NOMO-1 treated with dmso at 0.1 percent for 144 hours (cell line): Measurements from ENCODE around the gene SLC24A4.
"Not testable (repeated sequence)": the region's sequence is repeated elsewhere in the genome, so short reads cannot be mapped to it uniquely, and the experiment has no call there.

Experiments used
- DNase-seq: peaks from one replicate; lab custom pipeline; 2025; ENCODE audit not compliant: unreplicated experiment; lab: John Stamatoyannopoulos, UW

The SLC24A4 gene

GRCh38 chr14:92401561-92401960, 78.6 kb downstream of the SLC24A4 start:
- no peak for DNase-seq

GRCh38 chr14:92402500-92402899, 79.5 kb downstream of the SLC24A4 start:
- not testable (repeated sequence) for DNase-seq

GRCh38 chr14:92404018-92404417, 81.1 kb downstream of the SLC24A4 start:
- DNase-seq = no peak

GRCh38 chr14:92404421-92404820, 81.5 kb downstream of the SLC24A4 start:
- DNase-seq = no peak

GRCh38 chr14:92404938-92405337, 82.0 kb downstream of the SLC24A4 start:
- DNase-seq = no peak

- DNase-seq = peak; percentile 70
Measured at GRCh38 chr14:92407410-92407809, 84.4 kb downstream of the SLC24A4 start.

GRCh38 chr14:92409043-92409442, 86.1 kb downstream of the SLC24A4 start:
- no peak for DNase-seq

- DNase-seq = no peak
Measured at GRCh38 chr14:92411135-92411534, 88.2 kb downstream of the SLC24A4 start.

- no peak for DNase-seq
Measured at GRCh38 chr14:92411941-92412340, 89.0 kb downstream of the SLC24A4 start.

- no peak for DNase-seq
Measured at GRCh38 chr14:92412912-92413311, 89.9 kb downstream of the SLC24A4 start.

GRCh38 chr14:92413379-92413778, 90.4 kb downstream of the SLC24A4 start:
- DNase-seq = no peak

- DNase-seq = peak; percentile 27
Measured at GRCh38 chr14:92414690-92415445, 91.9 kb downstream of the SLC24A4 start.

GRCh38 chr14:92415969-92416368, 93.0 kb downstream of the SLC24A4 start:
- DNase-seq = no peak

GRCh38 chr14:92416544-92416943, 93.6 kb downstream of the SLC24A4 start:
- no peak for DNase-seq

- peak; percentile 77 for DNase-seq
Measured at GRCh38 chr14:92417759-92418158, 94.8 kb downstream of the SLC24A4 start.

GRCh38 chr14:92421751-92422150, 98.8 kb downstream of the SLC24A4 start:
- DNase-seq = no peak

- no peak for DNase-seq
Measured at GRCh38 chr14:92425101-92425500, 102.1 kb downstream of the SLC24A4 start.

GRCh38 chr14:92426237-92426636, 103.3 kb downstream of the SLC24A4 start:
- DNase-seq = no peak

GRCh38 chr14:92427096-92427495, 104.1 kb downstream of the SLC24A4 start:
- no peak for DNase-seq

GRCh38 chr14:92430686-92431085, 107.7 kb downstream of the SLC24A4 start:
- DNase-seq = no peak

- DNase-seq = no peak
Measured at GRCh38 chr14:92431199-92431725, 108.3 kb downstream of the SLC24A4 start.

GRCh38 chr14:92433407-92433806, 110.4 kb downstream of the SLC24A4 start:
- DNase-seq = no peak

GRCh38 chr14:92435154-92435553, 112.2 kb downstream of the SLC24A4 start:
- no peak for DNase-seq
